ENCODE data around the gene GALNT9. TPM values are rescaled to one million over a fixed set of nuclear protein-coding genes. Genes with fewer than 3 reads are reported as not detected.

GALNT9 gene
- total RNA-seq, 6 experiments from 2014 or later = not detected

- TF ChIP-seq CTCF (IDR thresholded peaks at IDR 0.05) = no peak
- peaks cover 54% of the 10 kb centered on the region for H3K27me3 Mint-ChIP-seq (ENCODE audit: insufficient read depth)
- H3K27ac Mint-ChIP-seq = no peak overlapping the region
- H3K4me1 Mint-ChIP-seq (ENCODE audit: low read depth) = peaks cover 11% of the 10 kb centered on the region
- H3K9me3 Mint-ChIP-seq = peaks cover 16% of the 10 kb centered on the region
- H3K36me3 Mint-ChIP-seq (ENCODE audit: low read depth) = no peaks in the 10 kb centered on the region
- H3K4me3 Mint-ChIP-seq = no peak overlapping the region
- no peak for DNase-seq
These were observed 123.3 kb downstream of the GALNT9 start for GRCh38 chr12:132206046-132206434.

GRCh38 chr12:132205271-132206045, 123.9 kb downstream of the GALNT9 start:
- Mint-ChIP-seq H3K27ac (no peak overlapping the region), H3K4me1 (ENCODE audit: low read depth) (peaks cover 11% of the 10 kb centered on the region), H3K4me3 (0 out of 2 replicates have a peak overlapping the region, but pooled peaks have one; percentile 20), H3K9me3 (peaks cover 13% of the 10 kb centered on the region; the same call in 1 of the 2 replicates), H3K27me3 (ENCODE audit: insufficient read depth) (peaks cover 58% of the 10 kb centered on the region), H3K36me3 (ENCODE audit: low read depth) (no peaks in the 10 kb centered on the region)
- no peak for DNase-seq
- TF ChIP-seq CTCF (IDR thresholded peaks at IDR 0.05) = no peak

GRCh38 chr12:132204793-132205270, 124.6 kb downstream of the GALNT9 start:
- Mint-ChIP-seq H3K4me1 (ENCODE audit: low read depth) (peaks cover 11% of the 10 kb centered on the region), H3K27me3 (ENCODE audit: insufficient read depth) (peaks cover 65% of the 10 kb centered on the region), H3K9me3 (peaks cover 8% of the 10 kb centered on the region; the same call in 1 of the 2 replicates), H3K36me3 (ENCODE audit: low read depth) (no peaks in the 10 kb centered on the region), H3K4me3 (peak overlapping the region; percentile 20; the same call in 1 of the 2 replicates), H3K27ac (no peak overlapping the region)
- no peak for DNase-seq
- no peak for TF ChIP-seq CTCF (IDR thresholded peaks at IDR 0.05)

GRCh38 chr12:132204063-132204792, 125.2 kb downstream of the GALNT9 start:
- Mint-ChIP-seq H3K27me3 (ENCODE audit: insufficient read depth) (peaks cover 65% of the 10 kb centered on the region), H3K9me3 (peaks cover 5% of the 10 kb centered on the region; the same call in 1 of the 2 replicates), H3K36me3 (ENCODE audit: low read depth) (no peaks in the 10 kb centered on the region), H3K4me3 (0 out of 2 replicates have a peak overlapping the region, but pooled peaks have one; percentile 14), H3K27ac (no peak overlapping the region), H3K4me1 (ENCODE audit: low read depth) (peaks cover 11% of the 10 kb centered on the region)
- DNase-seq = no peak
- no peak for TF ChIP-seq CTCF (IDR thresholded peaks at IDR 0.05)

- TF ChIP-seq CTCF (IDR thresholded peaks at IDR 0.05) = no peak
- no peak for DNase-seq
- no peak overlapping the region for H3K4me3 Mint-ChIP-seq
- no peaks in the 10 kb centered on the region for H3K9me3 Mint-ChIP-seq
- peaks cover 61% of the 10 kb centered on the region for H3K27me3 Mint-ChIP-seq (ENCODE audit: insufficient read depth)
- H3K27ac Mint-ChIP-seq = no peak overlapping the region
- no peaks in the 10 kb centered on the region for H3K36me3 Mint-ChIP-seq (ENCODE audit: low read depth)
- H3K4me1 Mint-ChIP-seq (ENCODE audit: low read depth) = peaks cover 11% of the 10 kb centered on the region
These were observed 126.3 kb downstream of the GALNT9 start for GRCh38 chr12:132202929-132203721.
